H1 (cell line): ENCODE results near the gene BASP1. TPM values are rescaled to one million over a fixed set of nuclear protein-coding genes. Genes with fewer than 3 reads are reported as not detected.

ENCODE experiments used
- CTCF ChIA-PET: fragments of 300-600 bp; sonication (Branson Sonifier 250); formaldehyde crosslinking; loops from one replicate; lab custom pipeline; 2021; ENCODE audit not compliant: partially characterized antibody; lab: Charles Lee
- POLR2A ChIA-PET: fragments of 300-600 bp; sonication (Branson Sonifier 250); formaldehyde crosslinking; loops from one replicate; lab custom pipeline; 2021; ENCODE audit warnings: inconsistent platforms; ENCODE audit not compliant: partially characterized antibody; lab: Charles Lee
- DNase-seq, 2 experiments: peaks; one replicate each; pipeline versions ENCODE4 v3.0.0 to v3.0.0-alpha.2; 2010 to 2022; ENCODE audit warnings: low spot score in 2 of 2, low read depth in 1 of 2, mixed read lengths in 1 of 2
- FAIRE-seq: peaks from 2 replicates; lab custom pipeline; 2011; peaks lifted over from hg19 to GRCh38; lab: Jason Lieb, UNC
- H2AFZ ChIP-seq: 2 replicates; pipeline ENCODE4 v1.8.1; 2012; ENCODE audit warnings: low read length, inconsistent platforms
- H2AK5ac ChIP-seq: 2 replicates; pipeline ENCODE4 v1.6.1; 2013; ENCODE audit warnings: low read depth, low read length
- H2BK120ac ChIP-seq: replicated peaks from 2 replicates; pipeline ENCODE3; 2013; ENCODE audit warnings: low read depth, low read length, inconsistent platforms
- H2BK12ac ChIP-seq: 2 replicates; pipeline ENCODE4 v1.6.1; 2013; ENCODE audit warnings: low read depth, low read length
- H2BK15ac ChIP-seq: 2 replicates; pipeline ENCODE4 v1.6.1; 2013; ENCODE audit warnings: low read length
- H2BK20ac ChIP-seq: 2 replicates; pipeline ENCODE4 v1.6.1; 2013; ENCODE audit warnings: low read length
- H2BK5ac ChIP-seq: 2 replicates; pipeline ENCODE4 v1.6.1; 2013; ENCODE audit warnings: low read depth, low read length
- H3K14ac ChIP-seq: 2 replicates; pipeline ENCODE4 v1.6.1; 2013; ENCODE audit warnings: inconsistent platforms; ENCODE audit not compliant: insufficient read length
- H3K18ac ChIP-seq: 2 replicates; pipeline ENCODE4 v1.6.1; 2013; ENCODE audit warnings: low read length; ENCODE audit errors: extremely low read depth
- H3K23ac ChIP-seq: 2 replicates; pipeline ENCODE4 v1.6.1; 2013; ENCODE audit warnings: inconsistent platforms; ENCODE audit not compliant: insufficient read length
- H3K23me2 ChIP-seq: 2 replicates; pipeline ENCODE4 v1.6.1; 2013; ENCODE audit warnings: low read depth, low read length
- H3K27ac ChIP-seq: 2 replicates; pipeline ENCODE4 v1.6.1; 2011; ENCODE audit warnings: low read depth, low read length, inconsistent platforms
- H3K27me3 ChIP-seq, 4 experiments: replicated peaks in 1 of 4; 1 replicate in 1 of 4; 2 replicates in 3 of 4; pipeline versions ENCODE4 v1.6.1 to v1.8.1; 2011 to 2013; ENCODE audit warnings: low read length in 3 of 4, mild to moderate bottlenecking in 3 of 4, inconsistent platforms in 2 of 4, mixed read lengths in 2 of 4, moderate library complexity in 1 of 4; ENCODE audit not compliant: control insufficient read depth in 3 of 4, insufficient read depth in 3 of 4; ENCODE audit errors: extremely low read depth in 1 of 4
- H3K36me3 ChIP-seq, 4 experiments: 2 replicates each; pipeline versions ENCODE4 v1.6.1 to v1.8.1; 2011 to 2013; ENCODE audit warnings: mild to moderate bottlenecking in 4 of 4, low read length in 3 of 4, moderate library complexity in 2 of 4, control low read depth in 1 of 4, inconsistent platforms in 1 of 4; ENCODE audit not compliant: insufficient read depth in 4 of 4, control insufficient read depth in 2 of 4
- H3K4ac ChIP-seq: replicated peaks from 2 replicates; pipeline ENCODE3; 2013; ENCODE audit warnings: low read length, low read depth, mixed read lengths, inconsistent platforms; ENCODE audit not compliant: insufficient read length
- H3K4me1 ChIP-seq, 4 experiments: replicated peaks in 1 of 4; 1 replicate in 1 of 4; 2 replicates in 3 of 4; pipeline versions ENCODE4 v1.6.1 to v1.8.1; 2011 to 2013; ENCODE audit warnings: low read length in 3 of 4, inconsistent platforms in 2 of 4, mixed read lengths in 1 of 4; ENCODE audit not compliant: insufficient read depth in 4 of 4, control insufficient read depth in 3 of 4
- H3K4me2 ChIP-seq, 2 experiments: 2 replicates each; pipeline versions ENCODE4 v1.6.1 to v1.8.1; 2011 to 2013; ENCODE audit warnings: low read depth in 2 of 2, low read length in 2 of 2, control low read depth in 1 of 2, inconsistent platforms in 1 of 2, mild to moderate bottlenecking in 1 of 2; ENCODE audit not compliant: insufficient read depth in 1 of 2
- H3K4me3 ChIP-seq, 4 experiments: fragments of 200-600, 300-600 bp in 1 of 4; sonication (generic), shearing (Covaris generic), sonication (Bioruptor Twin) in 1 of 4; 2 replicates each; pipeline versions ENCODE4 v1.5.1 to v1.8.1; 2011 to 2016; ENCODE audit warnings: low read length in 4 of 4, low read depth in 3 of 4, control low read depth in 2 of 4, inconsistent platforms in 2 of 4, mild to moderate bottlenecking in 2 of 4, mixed read lengths in 1 of 4, moderate library complexity in 1 of 4; ENCODE audit not compliant: insufficient read depth in 2 of 4; ENCODE audit errors: extremely low read depth in 1 of 4
- H3K56ac ChIP-seq: replicated peaks from 2 replicates; pipeline ENCODE3; 2013; ENCODE audit warnings: low read depth, mild to moderate bottlenecking, mixed read lengths, low read length, inconsistent platforms; ENCODE audit not compliant: insufficient read length
- H3K79me1 ChIP-seq: 2 replicates; pipeline ENCODE4 v1.6.1; 2013; ENCODE audit warnings: low read depth, low read length, control low read depth
- H3K79me2 ChIP-seq, 2 experiments: 2 replicates each; pipeline versions ENCODE4 v1.6.1 to v1.8.1; 2012 to 2013; ENCODE audit warnings: low read length in 2 of 2, mild to moderate bottlenecking in 2 of 2, inconsistent platforms in 1 of 2; ENCODE audit not compliant: insufficient read depth in 2 of 2, control insufficient read depth in 1 of 2
- H3K9ac ChIP-seq, 4 experiments: replicated peaks in 1 of 4; 1 replicate in 1 of 4; 2 replicates in 3 of 4; pipeline versions ENCODE4 v1.6.1 to v1.8.1; 2011 to 2013; ENCODE audit warnings: low read depth in 3 of 4, low read length in 3 of 4, control low read depth in 2 of 4, mild to moderate bottlenecking in 2 of 4, moderate library complexity in 2 of 4, inconsistent platforms in 1 of 4; ENCODE audit errors: extremely low read depth in 1 of 4
- H3K9me3 ChIP-seq, 2 experiments: 2 replicates each; pipeline versions ENCODE4 v1.6.1 to v1.8.1; 2012 to 2013; ENCODE audit warnings: mild to moderate bottlenecking in 2 of 2, moderate library complexity in 2 of 2, control low read depth in 1 of 2, inconsistent platforms in 1 of 2, low read depth in 1 of 2, low read length in 1 of 2, mixed read lengths in 1 of 2; ENCODE audit not compliant: insufficient read depth in 2 of 2
- H4K20me1 ChIP-seq, 2 experiments: replicated peaks in 1 of 2; 2 replicates each; pipeline versions ENCODE3 to v1.8.1; 2011 to 2013; ENCODE audit warnings: inconsistent platforms in 2 of 2, low read length in 2 of 2, mild to moderate bottlenecking in 1 of 2; ENCODE audit not compliant: insufficient read depth in 2 of 2, control insufficient read depth in 1 of 2
- H4K5ac ChIP-seq: 2 replicates; pipeline ENCODE4 v1.6.1; 2013; ENCODE audit warnings: low read length, low read depth, mixed read lengths, inconsistent platforms; ENCODE audit not compliant: insufficient read length
- H4K8ac ChIP-seq: 2 replicates; pipeline ENCODE4 v1.8.0; 2013; ENCODE audit warnings: mild to moderate bottlenecking, moderate library complexity, low read length, inconsistent platforms; ENCODE audit not compliant: insufficient read depth; ENCODE audit errors: extremely low read depth
- H4K91ac ChIP-seq: replicated peaks from 2 replicates; pipeline ENCODE3; 2013; ENCODE audit warnings: low read length, mixed read lengths, inconsistent platforms; ENCODE audit not compliant: insufficient read length
- ASH2L ChIP-seq: fragments of 200-600, 300-600 bp; sonication (generic); IDR thresholded peaks from one replicate; pipeline ENCODE4 v1.7.1; 2017; ENCODE audit warnings: low read length
- CHD2 ChIP-seq: IDR thresholded peaks from 2 replicates; pipeline ENCODE4 v1.6.1; 2012; ENCODE audit warnings: low read length, improper control_type of control experiment
- CREB1 ChIP-seq: IDR thresholded peaks from 2 replicates; pipeline ENCODE4 v1.6.1; 2012; ENCODE audit warnings: inconsistent platforms
- EP300 ChIP-seq, 2 experiments: IDR thresholded peaks; 1 replicate in 1 of 2; 2 replicates in 1 of 2; pipeline ENCODE4 v1.6.1; 2011 to 2012; ENCODE audit warnings: low read depth in 2 of 2, low read length in 2 of 2, mild to moderate bottlenecking in 2 of 2, borderline replicate concordance in 1 of 2, inconsistent platforms in 1 of 2, moderate library complexity in 1 of 2
- FOSL1 ChIP-seq: IDR thresholded peaks from 2 replicates; pipeline ENCODE4 v1.6.1; 2011; ENCODE audit warnings: mild to moderate bottlenecking, low read depth, low read length, moderate library complexity; ENCODE audit not compliant: insufficient read depth
- GTF2F1 ChIP-seq: IDR thresholded peaks from 2 replicates; pipeline ENCODE4 v1.6.1; 2012; ENCODE audit warnings: low read depth, low read length, improper control_type of control experiment, borderline replicate concordance
- MAFK ChIP-seq: IDR thresholded peaks from 2 replicates; pipeline ENCODE4 v1.6.1; 2012; ENCODE audit warnings: low read depth, mild to moderate bottlenecking, improper control_type of control experiment, low read length
- POLR2AphosphoS5 ChIP-seq: IDR thresholded peaks from 2 replicates; pipeline ENCODE4 v1.6.1; 2011; ENCODE audit warnings: low read depth, low read length
- RBBP5 ChIP-seq: IDR thresholded peaks from 2 replicates; pipeline ENCODE4 v1.7.1; 2012; ENCODE audit warnings: low read depth, mild to moderate bottlenecking, inconsistent platforms, low read length, moderate library complexity, borderline replicate concordance
- SIN3A ChIP-seq, 2 experiments: IDR thresholded peaks in 1 of 2; conservative IDR thresholded peaks in 1 of 2; 2 replicates each; pipeline ENCODE4 v1.6.1; 2011 to 2012; ENCODE audit warnings: low read length in 2 of 2, improper control_type of control experiment in 1 of 2, low read depth in 1 of 2, mild to moderate bottlenecking in 1 of 2
- SUZ12 ChIP-seq: fragments of 200-600 bp; sonication (generic); IDR thresholded peaks from 2 replicates; pipeline ENCODE4 v1.6.1; 2012; ENCODE audit warnings: mild to moderate bottlenecking, inconsistent platforms, low read length, moderate library complexity, mixed read lengths
- TAF1 ChIP-seq: IDR thresholded peaks from 2 replicates; pipeline ENCODE4 v1.6.1; 2011; ENCODE audit warnings: mild to moderate bottlenecking, low read depth, low read length
- TAF7 ChIP-seq: optimal IDR thresholded peaks from 2 replicates; pipeline ENCODE3; 2011; ENCODE audit warnings: low read depth, mild to moderate bottlenecking, inconsistent platforms, low read length, moderate library complexity, borderline replicate concordance
- TCF12 ChIP-seq: IDR thresholded peaks from 2 replicates; pipeline ENCODE4 v1.6.1; 2011; ENCODE audit warnings: low read depth, mild to moderate bottlenecking, low read length
- YY1 ChIP-seq: IDR thresholded peaks from 2 replicates; pipeline ENCODE4 v1.6.1; 2011; ENCODE audit warnings: low read depth, mild to moderate bottlenecking, low read length
- WGBS, 2 experiments: shearing (Covaris generic) in 1 of 2; methylation state at CpG; one replicate each; pipeline versions ENCODE4 v1.1.6 to v1.1.7; 2013 to 2015; ENCODE audit warnings: low lambda C conversion rate in 2 of 2, mixed read lengths in 2 of 2, inconsistent platforms in 1 of 2, low coverage in 1 of 2, missing lambda C conversion rate in 1 of 2; ENCODE audit not compliant: insufficient replicate concordance in 2 of 2, insufficient coverage in 1 of 2, insufficient read length in 1 of 2; ENCODE audit errors: extremely low coverage in 1 of 2, missing lambda C conversion rate in 1 of 2; 5-methylcytosine and 5-hydroxymethylcytosine counted together
- polyA plus RNA-seq, 7 experiments: library from polyadenylated mRNA; depleted of rRNA in 3 of 7; stranded (reverse) in 5 of 7; unstranded in 2 of 7; fragments of >200 nt in 5 of 7; fragments of 200-250 nt in 2 of 7; gene quantifications; 1 replicate in 5 of 7; 2 replicates in 1 of 7; 4 replicates in 1 of 7; pipeline versions ENCODE4 v1.2.1 to v1.2.3, GENCODE V29; 2011 to 2013; ENCODE audit warnings: missing spikeins in 2 of 7, mixed read lengths in 2 of 7
- total RNA-seq: library from RNA; stranded (reverse); fragmentation: NEBNext Ultra II Directional; extraction: Animal tissue kit (Norgen Biotek cat#: 25700); gene quantifications from 2 replicates; pipeline ENCODE4 v1.2.1, GENCODE V29; 2021

Gene BASP1
- total and polyA plus RNA-seq, 2 of the 8 experiments (the other 6 are each of a cell fraction or from before 2014, with no cell fraction given) = 95.2 to 104 TPM

GRCh38 chr5:17240487-17240886 is 23.1 kb downstream of the BASP1 start:
- ChIA-PET POLR2A (no interaction called here), CTCF (interaction anchor here (1.1 to 2.2 kb wide), 2 partner anchors 18 to 25 kb away, joined by 3 to 8 read pairs; no protein-coding TSS in a partner anchor)
- Histone ChIP-seq H3K4me1 (peaks cover 0 to 3% (median 2%) of the 10 kb centered on the region in 4 experiments; a peak in 2 of 7 replicates), H2BK15ac (no peak overlapping the region), H2AK5ac (no peak overlapping the region), H3K23me2 (no peaks in the 10 kb centered on the region), H2AFZ (no peak overlapping the region), H3K4me2 (no peak overlapping the region), H3K79me1 (peaks cover 6% of the 10 kb centered on the region; the same call in 1 of the 2 replicates), H3K4ac (no peak overlapping the region), H2BK120ac (no peak overlapping the region), H3K79me2 (peaks cover 4 to 88% of the 10 kb centered on the region in 2 experiments), H3K9ac (no peak overlapping the region), H3K56ac (no peak overlapping the region), H4K91ac (no peak overlapping the region), H4K20me1 (peaks cover 10% of the 10 kb centered on the region in 2 experiments), H3K9me3 (no peaks in the 10 kb centered on the region), H3K27me3 (no peaks in the 10 kb centered on the region), H2BK5ac (no peak overlapping the region), H3K18ac (no peak overlapping the region), H3K23ac (no peak overlapping the region), H2BK12ac (no peak overlapping the region), H4K5ac (no peak overlapping the region), H3K27ac (no peak overlapping the region), H3K4me3 (no peak overlapping the region), H3K36me3 (peaks cover 0 to 3% (median 1%) of the 10 kb centered on the region in 4 experiments; a peak in 2 of 8 replicates), H3K14ac (no peak overlapping the region), H2BK20ac (no peak overlapping the region), H4K8ac (no peak overlapping the region)
- WGBS, 2 experiments = 100% methylated on average over 1 of the region's 1 CpG; no CpG with 5 or more reads in 1 of the 2 experiments
- no peak for DNase-seq
- no peak for FAIRE-seq
- TF ChIP-seq TAF1 (no peak), ASH2L (no peak), RBBP5 (no peak), GTF2F1 (no peak), EP300 (IDR thresholded peaks at IDR 0.05; ENCODE audit: borderline replicate concordance in 1 of 2, low read depth in 2 of 2, low read length in 2 of 2) (no peak), FOSL1 (no peak), SUZ12 (no peak), TCF12 (no peak), TAF7 (no peak), YY1 (no peak), CREB1 (no peak), CHD2 (no peak), POLR2AphosphoS5 (no peak), MAFK (no peak), SIN3A (conservative IDR thresholded peaks at IDR 0.05 in 1 of 2, IDR thresholded peaks at IDR 0.05 in 1 of 2; ENCODE audit: low read depth in 1 of 2, low read length in 2 of 2) (no peak)
